Stimulated activated CD8-positive, alpha-beta memory T cell treated with anti-CD3 and anti-CD28 coated beads, Interleukin-12 subunit alpha, Interleukin-12 subunit beta, amount 100 ng/mL, for 24 hours (primary cell): ENCODE measurements around the gene WDR64.
A peak's percentile ranks its signal among the peaks of the same experiment; 100 is the strongest.

ENCODE experiments used
- DNase-seq: peaks from one replicate; pipeline ENCODE4 v3.0.0-alpha.2; 2020; ENCODE audit errors: extremely low read depth

WDR64 gene

DNA sequence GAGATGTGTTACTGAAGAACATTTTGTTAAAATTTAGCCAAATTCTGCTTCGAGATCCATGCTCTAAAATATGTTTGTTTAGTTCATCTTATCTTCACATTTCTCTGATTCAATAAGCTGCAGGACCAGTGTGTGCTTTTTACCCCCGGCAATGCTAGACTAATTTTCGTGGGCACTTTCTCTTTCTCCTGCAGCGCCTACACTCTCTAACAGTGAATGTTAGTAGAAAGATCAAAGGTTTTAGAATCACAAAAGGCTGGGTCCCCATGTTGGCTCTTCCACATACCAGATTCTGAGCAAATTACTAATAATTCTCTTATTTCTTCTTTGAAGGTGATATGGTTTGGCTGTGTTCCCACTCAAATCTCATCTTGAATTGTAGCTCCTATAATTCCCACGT lies 20.4 kb upstream of the WDR64 start:
- DNase-seq = no peak

GRCh38 chr1:241632987-241633386 lies 19.1 kb upstream of the WDR64 start:
- no peak for DNase-seq

DNA sequence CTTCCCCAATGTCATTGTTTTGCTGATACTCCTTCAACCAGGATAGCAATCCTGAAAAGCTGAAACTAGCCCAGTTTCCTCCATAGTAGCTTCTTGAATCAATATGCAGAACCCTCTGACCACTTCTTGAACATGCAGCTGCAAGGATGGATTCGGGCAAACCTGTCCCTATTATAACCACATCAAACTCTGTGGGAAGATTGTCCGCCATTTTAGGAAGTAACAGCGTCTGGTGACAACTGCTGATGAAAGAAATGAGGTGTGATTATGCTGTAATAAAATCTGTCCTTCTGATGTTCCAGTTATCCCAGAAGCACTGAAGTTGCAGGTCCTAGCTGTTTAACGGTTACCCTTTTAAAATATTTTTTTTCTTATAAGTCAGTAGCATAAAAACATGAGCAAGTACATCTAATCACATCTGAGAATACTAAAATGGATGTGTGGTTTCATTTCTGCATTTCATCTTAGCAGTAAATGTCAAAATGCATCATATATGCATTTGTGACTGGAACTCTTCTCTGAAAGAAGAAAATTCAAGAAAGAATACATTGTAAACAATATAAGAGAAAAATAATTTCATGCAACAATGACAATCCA lies 16.4 kb upstream of the WDR64 start:
- no peak for DNase-seq

- DNase-seq = no peak
These were observed 15.8 kb upstream of the WDR64 start for GRCh38 chr1:241636291-241636690.

DNA sequence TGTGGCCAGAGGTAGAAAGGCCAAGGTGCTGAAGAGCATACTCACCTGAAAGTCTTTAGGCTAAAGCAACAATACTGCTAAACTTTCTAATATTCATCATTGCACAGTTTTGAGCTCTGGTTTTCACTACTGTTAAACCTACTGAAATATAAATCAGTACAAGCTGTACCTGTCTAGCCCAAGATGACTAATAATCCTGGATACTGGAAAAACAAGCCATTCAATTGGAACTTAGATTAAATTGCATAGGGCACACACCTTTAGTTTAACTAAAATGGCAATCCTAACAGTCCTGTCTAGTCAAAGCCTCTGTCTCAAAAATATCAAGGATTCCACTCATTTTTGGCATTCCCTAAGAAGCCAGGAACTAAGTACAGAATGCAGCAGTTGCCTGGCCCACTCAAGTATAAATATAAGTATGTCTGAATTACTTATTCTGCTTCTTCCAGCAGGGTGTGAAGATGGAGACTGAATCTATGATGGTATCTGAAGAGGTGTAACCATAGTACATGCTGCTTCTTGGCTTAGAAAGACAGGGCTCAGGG lies 15.0 kb upstream of the WDR64 start:
- no peak for DNase-seq

DNA sequence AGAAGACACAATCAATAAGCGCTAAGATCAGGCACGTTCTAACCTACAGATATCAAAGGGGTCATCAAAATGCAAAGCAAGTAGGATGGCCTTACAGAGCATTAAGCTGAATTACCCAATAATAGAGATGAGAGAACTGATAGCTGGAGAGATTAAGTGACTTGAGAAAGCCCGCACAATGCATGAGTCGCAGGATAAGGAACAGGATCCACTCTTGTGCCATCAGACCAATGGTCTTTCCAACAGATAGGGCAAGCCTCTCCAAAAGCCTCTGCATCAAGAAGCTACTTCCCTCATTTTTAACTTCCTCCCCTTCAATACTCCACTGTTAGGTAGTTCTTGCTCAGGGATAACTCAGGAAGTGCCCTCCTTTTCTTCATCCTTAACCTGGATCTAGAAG lies 14.5 kb upstream of the WDR64 start:
- no peak for DNase-seq

- no peak for DNase-seq
These were observed 13.9 kb upstream of the WDR64 start for GRCh38 chr1:241638099-241638682.

GRCh38 chr1:241638909-241639622 lies 13.0 kb upstream of the WDR64 start:
- no peak for DNase-seq

DNA sequence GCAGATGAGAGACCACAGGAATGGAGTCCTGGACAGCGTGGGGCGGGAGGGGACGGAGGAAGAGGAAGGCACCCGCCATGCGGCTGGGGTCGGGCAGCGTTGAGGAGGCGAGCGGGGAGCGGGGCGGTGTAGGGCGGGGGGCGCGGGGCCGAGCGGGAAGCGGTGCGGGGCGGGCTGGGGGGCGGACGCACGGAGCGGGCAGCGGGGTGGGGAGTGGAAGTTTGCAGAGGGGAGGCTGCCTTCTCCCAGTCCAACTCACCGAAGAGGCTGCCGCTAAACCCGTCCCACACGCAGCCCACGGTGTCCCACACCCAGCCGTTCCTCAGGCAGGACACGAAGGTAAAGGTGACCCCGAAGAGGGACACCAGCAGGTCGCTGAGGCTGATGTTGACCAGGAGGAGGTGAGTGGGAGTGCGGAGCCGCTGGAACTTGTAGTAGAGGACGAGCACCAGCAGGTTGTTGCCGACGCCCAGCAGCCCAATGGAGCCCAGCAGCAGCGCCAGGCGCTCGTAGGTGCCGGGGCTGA lies 12.4 kb upstream of the WDR64 start:
- DNase-seq = peak; percentile 9

DNA sequence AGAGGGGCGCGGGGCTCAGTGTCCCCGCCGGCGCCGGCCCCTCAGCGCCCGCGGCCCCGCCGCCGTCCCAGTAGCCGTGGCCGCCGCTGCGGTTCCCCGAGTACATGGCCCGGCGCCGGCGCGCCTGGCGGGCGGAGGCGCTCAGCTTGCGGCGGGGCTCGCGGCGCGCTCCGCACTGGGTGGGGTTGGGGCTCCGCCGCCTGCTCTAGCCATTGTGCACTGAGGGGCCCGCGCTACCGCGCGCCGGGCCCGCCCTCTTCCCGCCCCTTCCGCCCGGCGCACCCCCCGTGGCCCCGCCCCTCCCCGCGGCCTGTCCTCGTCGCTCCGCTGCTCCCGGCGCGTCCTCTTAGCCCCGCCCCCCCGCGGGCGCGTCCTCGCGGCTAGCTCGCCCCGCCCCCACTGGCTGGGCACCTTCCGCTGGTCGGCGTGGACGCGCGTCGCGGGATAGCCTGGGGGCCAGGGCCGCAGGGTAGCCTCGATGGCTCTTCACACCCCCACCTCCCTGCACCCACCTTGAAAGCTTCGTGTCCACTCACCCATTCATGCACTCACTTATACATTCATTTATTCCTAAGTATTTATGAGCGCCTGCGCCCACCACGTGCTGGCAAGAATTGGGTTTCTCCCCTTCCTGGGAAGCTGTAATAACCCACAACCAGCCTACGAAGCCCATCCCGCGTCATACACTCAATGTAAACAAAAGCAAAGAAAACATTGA lies 11.8 kb upstream of the WDR64 start, which contains the start of the genes CHML and OPN3:
TSS of gene CHML (minus strand) at position 221 of the 718 bp plus-strand sequence. CDS start 4,603 bp downstream, outside the sequence.
TSS of gene OPN3 (minus strand) at position 221 of the 718 bp plus-strand sequence. CDS start at position 106, 115 bp downstream.
- peak; percentile 83 for DNase-seq

GRCh38 chr1:241640867-241641622 lies 11.0 kb upstream of the WDR64 start:
- no peak for DNase-seq

GRCh38 chr1:241641773-241642592 lies 10.1 kb upstream of the WDR64 start:
- DNase-seq = no peak

DNA sequence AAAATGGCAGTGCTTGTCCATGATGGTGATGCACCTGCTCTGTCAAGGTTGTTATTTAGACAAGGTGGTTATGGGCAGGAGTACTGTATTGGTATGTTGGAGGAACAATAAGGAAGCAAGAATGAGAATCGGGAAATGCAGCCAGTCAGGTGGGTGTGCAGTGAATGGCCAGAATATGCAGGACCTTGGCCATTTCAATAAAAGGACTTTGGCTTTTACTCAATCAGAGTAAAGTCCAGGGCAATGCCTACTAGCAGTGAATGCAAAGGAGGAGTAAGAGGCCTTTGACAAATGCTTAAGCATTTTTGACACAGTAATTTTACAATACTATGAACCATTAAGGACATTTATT lies 9.5 kb upstream of the WDR64 start:
- no peak for DNase-seq

DNA sequence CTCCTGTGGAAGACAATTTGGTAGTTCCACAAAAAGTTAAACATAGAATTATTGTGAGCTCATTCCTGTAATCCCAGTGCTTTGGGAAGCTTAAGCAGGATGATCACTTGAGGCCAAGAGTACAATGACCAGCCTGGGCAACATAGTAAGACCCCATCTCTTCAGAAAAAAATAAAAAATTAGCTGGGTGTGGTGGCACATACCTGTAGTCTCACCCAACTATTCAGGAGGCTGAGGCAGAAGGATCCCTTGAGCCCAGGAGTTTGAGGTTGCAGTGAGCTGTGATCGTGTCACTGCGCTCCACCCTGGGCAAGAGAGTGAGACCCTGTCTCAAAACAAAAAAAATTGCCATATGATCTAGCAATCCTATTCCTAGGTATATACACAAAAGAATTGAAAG lies 7.8 kb upstream of the WDR64 start:
- no peak for DNase-seq

DNA sequence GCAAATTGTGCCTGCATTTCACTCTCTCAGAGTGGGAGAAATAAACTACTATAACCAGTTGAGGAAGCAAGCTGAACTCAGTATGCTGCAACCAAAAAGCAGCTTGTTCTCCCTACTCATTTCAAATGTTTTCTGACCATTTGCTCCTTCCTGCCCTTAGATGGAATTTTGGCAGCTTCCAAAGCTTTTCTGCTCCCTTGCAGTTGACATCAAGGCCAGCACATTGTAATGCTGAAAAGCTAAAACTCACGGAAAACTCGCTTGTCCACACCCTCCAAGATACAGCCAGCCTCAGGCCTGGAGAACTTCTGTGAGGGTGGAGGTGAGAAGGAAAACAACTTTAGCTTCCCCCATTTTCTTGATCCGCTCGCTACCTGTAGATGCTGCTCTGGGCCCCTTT lies 6.9 kb upstream of the WDR64 start:
- DNase-seq = no peak

DNA sequence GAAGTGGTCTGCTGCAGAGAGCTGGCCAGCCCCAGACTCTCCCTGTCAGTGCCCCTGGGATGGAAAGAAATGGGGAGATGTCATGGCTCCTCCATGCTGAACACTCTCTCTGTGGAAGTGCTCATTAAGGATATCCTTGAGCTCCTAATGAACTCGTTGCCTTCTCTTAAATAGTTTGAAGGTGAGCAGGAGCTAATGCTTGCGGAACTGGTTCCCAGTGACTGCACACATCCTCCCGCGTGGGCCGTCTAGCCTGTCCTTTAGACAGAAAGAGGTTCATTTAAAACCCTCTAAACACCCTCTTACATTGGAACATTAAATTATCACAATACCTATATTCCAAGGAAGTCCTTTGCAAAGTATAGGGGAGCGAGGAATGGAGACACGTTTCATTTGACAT lies 5.9 kb upstream of the WDR64 start:
- DNase-seq = no peak

DNA sequence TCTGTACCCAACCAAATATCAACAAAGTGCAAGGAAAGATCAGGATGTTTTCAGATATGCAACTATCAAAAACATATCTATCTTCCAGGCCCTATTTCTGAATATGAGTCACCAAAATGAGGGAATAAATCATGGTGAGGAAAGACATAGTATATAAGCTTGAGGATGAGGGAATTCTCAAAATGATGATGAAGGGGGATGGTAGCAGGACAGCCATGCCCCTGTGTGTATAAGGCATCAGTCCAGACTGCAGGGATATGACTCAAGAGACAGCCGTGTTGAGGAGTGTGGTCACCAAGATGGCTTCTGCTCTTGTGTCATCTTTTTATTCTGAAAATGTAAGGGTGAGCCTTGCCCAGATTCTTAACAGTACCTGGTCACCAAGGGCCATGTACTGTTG lies 4.4 kb upstream of the WDR64 start:
- DNase-seq = no peak

GRCh38 chr1:241648159-241648558 lies 3.9 kb upstream of the WDR64 start:
- no peak for DNase-seq

DNA sequence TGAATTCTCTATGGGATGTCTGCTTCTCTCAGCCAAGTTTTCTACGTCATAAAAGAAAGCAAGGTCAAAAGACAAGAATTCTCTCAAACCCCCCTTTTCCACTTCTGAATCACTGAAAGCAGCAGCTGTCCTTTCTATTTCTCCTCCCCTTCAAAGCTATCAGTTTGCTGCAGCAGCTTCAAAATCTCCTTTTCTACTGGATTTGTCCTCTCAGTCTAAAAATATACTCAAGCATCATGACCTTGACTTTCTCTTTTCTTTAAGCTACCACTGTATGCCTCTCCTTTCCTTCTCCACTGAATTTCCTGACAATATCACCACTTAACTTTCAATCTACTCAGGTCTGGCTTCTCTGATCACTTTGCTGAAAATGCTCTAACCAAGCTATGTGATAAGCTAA lies 1.9 kb downstream of the WDR64 start:
- DNase-seq = no peak

- DNase-seq = no peak
These were observed 2.6 kb downstream of the WDR64 start for GRCh38 chr1:241654641-241655040.
